Measurements from ENCODE around the gene HK1.
"Not testable (repeated sequence)": the region's sequence is repeated elsewhere in the genome, so short reads cannot be mapped to it uniquely, and the experiment has no call there.

The HK1 gene

DNA sequence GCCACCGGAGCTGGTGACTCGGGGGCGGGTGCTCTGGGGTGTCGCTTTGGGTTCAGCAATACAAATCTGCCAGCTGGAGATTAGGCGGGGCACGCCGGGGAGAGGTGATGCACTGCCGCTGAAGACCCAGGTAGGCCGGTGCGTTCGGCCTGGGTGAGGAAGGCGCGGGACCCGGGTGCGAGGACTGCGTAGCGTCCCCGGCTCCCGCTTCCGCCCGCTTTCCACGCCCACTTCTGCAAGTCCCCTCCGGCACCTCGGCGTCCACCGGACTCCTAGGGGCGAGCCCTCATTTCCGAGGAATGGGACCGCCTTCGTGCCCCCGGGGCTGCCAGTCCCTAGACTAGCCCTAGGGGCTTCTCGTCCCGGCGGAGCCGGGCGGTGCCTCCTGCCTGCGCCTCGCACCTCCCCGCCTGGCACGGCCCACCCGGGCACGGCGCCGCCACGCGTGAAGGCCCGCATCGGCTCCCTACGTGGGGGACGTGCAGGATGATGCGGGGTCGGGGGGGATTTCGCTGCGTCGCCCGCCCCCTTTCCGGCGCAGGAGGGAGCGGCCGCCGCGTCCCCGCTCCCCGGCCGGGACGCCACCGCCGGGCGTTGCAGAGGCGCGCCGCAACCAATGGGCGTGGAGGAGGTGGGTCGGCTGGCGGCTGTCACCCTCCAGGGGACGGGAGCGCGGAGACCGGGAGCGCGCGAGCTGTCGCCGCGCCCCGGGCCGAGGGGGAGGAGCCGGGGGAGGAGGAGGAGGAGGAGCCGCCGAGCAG is 40.0 kb downstream of the HK1 start:
- in situ Hi-C loops (cut with MboI; ENCODE audit: low pct_unique_long_range_greater_than_20kb, low sequenced_read_pairs, unreplicated experiment): no loop called here
- TF ChIP-seq CTCF (IDR thresholded peaks at IDR 0.05; ENCODE audit: extremely low read depth, insufficient read depth, missing control alignments): no peak
- DNase-seq (ENCODE audit: low spot score): peak; percentile 99

GRCh38 chr10:69318867-69319727 is 40.8 kb downstream of the HK1 start:
- DNase-seq (ENCODE audit: low spot score): peak; percentile 74

GRCh38 chr10:69319841-69320316 is 41.6 kb downstream of the HK1 start:
- in situ Hi-C loops (cut with MboI; ENCODE audit: low pct_unique_long_range_greater_than_20kb, low sequenced_read_pairs, unreplicated experiment): no loop called here
- no peak for TF ChIP-seq CTCF (IDR thresholded peaks at IDR 0.05; ENCODE audit: extremely low read depth, insufficient read depth, missing control alignments)
- no peak for DNase-seq (ENCODE audit: low spot score)

More at GRCh38 chr10:69318867-69319727, 40.8 kb downstream of the HK1 start:
- TF ChIP-seq CTCF (IDR thresholded peaks at IDR 0.05; ENCODE audit: extremely low read depth, insufficient read depth, missing control alignments): no peak
- in situ Hi-C loops (cut with MboI; ENCODE audit: low pct_unique_long_range_greater_than_20kb, low sequenced_read_pairs, unreplicated experiment): no loop called here

DNA sequence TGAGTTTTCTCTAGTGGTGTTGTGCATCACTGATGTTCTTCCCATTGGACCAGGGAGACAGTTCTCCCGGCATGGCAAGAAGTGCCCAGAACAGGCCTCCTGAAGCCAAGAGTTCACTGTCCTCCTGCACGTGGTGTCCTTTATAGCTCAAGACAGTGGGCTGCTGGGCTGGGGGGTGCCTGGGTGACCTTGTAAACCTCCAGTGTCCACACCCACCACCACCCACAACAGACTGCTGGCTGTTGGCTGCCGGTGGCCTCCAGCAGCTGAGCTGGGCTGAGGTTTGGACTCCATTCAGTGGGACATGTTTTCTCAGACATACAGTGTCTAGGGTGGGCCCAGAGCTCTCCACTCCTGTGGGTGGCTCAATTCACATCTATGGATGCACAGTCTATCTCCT is 42.2 kb downstream of the HK1 start:
- in situ Hi-C loops (cut with MboI; ENCODE audit: low pct_unique_long_range_greater_than_20kb, low sequenced_read_pairs, unreplicated experiment): no loop called here
- TF ChIP-seq CTCF (IDR thresholded peaks at IDR 0.05; ENCODE audit: extremely low read depth, insufficient read depth, missing control alignments): no peak
- DNase-seq (ENCODE audit: low spot score): no peak

DNA sequence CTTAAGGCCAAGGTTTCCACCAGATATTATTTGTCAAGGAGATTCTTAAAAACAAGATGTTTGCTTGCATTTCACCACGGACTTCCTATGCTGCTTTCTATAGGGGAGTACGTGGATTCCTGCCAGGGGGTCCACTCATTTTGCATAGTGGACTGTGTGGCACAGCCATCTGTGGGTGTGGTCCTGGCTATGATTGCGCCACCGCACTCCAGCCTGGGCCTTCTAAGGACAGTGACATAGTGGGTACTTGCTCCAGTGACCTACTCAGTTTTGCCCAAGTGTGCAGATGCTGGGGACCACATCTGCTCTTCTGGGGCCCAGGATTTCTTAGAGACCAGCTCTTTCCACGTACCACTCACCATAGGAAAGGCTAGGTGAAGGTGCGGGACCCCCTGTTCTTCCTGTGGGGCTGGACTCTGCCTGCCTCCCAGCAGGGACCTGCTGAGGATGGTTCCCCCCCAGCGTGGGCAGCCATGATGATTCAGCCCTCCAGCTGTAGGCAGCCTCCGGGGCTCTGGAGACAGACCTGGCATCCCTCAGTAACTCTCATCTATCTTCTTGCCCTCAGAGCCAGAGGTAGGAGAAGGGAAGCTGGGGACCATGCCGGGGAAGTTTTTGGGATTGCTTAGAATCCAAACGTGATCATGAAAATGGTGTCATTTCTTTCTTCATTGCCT is 42.9 kb downstream of the HK1 start:
- in situ Hi-C loops (cut with MboI; ENCODE audit: low pct_unique_long_range_greater_than_20kb, low sequenced_read_pairs, unreplicated experiment): no loop called here
- TF ChIP-seq CTCF (IDR thresholded peaks at IDR 0.05; ENCODE audit: extremely low read depth, insufficient read depth, missing control alignments): no peak
- no peak for DNase-seq (ENCODE audit: low spot score)

DNA sequence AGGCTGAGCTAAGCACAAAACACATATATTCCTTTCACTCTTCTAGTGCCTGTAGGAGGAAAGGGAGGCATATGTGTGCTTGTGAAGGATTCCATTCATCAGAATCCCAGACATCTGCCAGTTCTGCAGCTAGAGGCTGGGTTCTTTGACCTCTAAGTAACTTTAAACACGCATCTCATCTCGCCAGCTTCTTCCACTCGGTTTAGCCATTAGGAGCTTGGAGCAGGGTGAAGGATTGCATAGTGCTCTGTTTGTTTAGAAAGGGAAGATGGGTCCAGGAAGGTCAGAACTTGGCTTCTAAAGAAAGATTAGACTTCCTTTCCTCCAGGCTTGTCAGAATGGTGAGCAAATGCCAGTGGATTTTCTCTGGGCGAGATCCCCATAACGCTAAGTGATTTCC is 43.6 kb downstream of the HK1 start:
- TF ChIP-seq CTCF (IDR thresholded peaks at IDR 0.05; ENCODE audit: extremely low read depth, insufficient read depth, missing control alignments): no peak
- no peak for DNase-seq (ENCODE audit: low spot score)
- in situ Hi-C loops (cut with MboI; ENCODE audit: low pct_unique_long_range_greater_than_20kb, low sequenced_read_pairs, unreplicated experiment): no loop called here

- in situ Hi-C loops (cut with MboI; ENCODE audit: low pct_unique_long_range_greater_than_20kb, low sequenced_read_pairs, unreplicated experiment); DNase-seq (ENCODE audit: low spot score): not testable (repeated sequence)
These were observed 44.0 kb downstream of the HK1 start for GRCh38 chr10:69322346-69322745.
